ENCODE results near the gene NPAS3. TPM values are rescaled to one million over a fixed set of nuclear protein-coding genes. Genes with fewer than 3 reads are reported as not detected.
A peak's percentile ranks its signal among the peaks of the same experiment; 100 is the strongest.

NPAS3 gene
- total RNA-seq, 1 donor = 0.86 TPM

DNA sequence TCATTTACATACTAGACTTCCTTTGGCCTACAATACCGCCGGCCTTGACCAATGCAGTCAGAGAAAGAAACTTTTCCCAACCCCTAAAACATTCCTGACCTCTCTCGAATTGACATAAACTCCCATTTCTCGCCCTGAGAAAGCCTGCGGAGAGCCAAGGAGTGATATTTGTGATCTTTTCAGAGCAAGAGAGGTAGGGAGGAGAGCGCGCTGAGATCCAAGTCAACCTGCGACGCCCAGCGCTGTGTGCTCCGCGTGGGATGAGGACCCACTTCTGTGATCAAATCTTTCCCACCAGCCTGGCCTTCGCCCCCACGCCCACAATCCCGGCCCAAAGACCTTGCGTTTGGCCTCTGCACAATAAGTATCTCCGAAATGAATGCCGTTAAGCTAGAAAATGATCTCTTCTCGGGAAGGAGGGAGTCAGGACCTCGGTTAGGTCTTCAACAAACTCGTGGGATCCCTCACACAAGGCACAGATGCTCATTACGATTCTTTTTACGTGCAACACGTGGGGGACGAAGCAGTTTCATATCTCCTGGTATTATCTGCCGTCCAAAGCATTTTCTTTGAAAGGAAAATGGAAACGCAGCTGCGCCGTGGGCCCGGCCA, 6.3 kb upstream of the NPAS3 start:
- H3K4me3 ChIP-seq (ENCODE audit: low read depth, low read length) = no peak overlapping the region
- no peak for TF ChIP-seq CTCF (IDR thresholded peaks at IDR 0.05; ENCODE audit: insufficient read depth, low read depth, low read length)
- DNase-seq (ENCODE audit: low read depth) = no peak

DNA sequence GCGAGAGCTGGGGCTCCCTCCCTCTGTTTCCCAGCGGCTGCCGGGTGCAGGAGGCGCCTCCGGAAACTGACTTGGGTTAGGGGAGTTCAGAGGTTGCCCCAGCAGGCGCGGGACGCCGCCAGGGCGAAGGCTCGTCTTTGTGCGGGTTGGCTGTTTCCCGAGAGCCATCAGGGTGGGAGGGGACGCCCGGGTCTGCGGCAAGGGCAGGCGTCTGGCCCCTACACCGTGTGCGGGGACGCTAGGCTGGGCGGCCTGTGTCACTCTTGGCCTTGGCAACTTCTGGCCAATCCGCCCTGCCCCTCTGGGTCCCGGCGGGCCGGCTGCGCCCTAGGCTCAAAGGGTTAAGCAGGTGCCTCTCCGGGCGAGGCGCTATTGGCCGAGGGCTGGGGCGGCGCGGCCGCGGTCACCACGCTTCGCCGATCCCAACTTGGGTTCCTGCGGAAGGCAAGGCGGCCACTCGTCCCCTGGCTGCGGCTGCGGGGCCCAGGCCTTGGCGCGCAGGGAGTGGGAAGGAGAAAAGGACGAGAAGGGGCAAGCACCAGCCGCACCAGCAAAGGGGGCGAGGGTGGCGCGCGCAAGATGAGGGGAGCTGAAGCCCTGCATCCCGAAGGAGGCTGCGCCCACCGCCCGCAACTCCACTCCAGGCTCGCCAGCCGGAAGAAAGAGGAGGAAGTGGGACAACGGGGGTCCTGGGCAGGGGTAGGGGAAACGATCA, 5.6 kb upstream of the NPAS3 start:
- H3K4me3 ChIP-seq (ENCODE audit: low read depth, low read length) = no peak overlapping the region
- TF ChIP-seq CTCF (IDR thresholded peaks at IDR 0.05; ENCODE audit: insufficient read depth, low read depth, low read length) = no peak
- no peak for DNase-seq (ENCODE audit: low read depth)

DNA sequence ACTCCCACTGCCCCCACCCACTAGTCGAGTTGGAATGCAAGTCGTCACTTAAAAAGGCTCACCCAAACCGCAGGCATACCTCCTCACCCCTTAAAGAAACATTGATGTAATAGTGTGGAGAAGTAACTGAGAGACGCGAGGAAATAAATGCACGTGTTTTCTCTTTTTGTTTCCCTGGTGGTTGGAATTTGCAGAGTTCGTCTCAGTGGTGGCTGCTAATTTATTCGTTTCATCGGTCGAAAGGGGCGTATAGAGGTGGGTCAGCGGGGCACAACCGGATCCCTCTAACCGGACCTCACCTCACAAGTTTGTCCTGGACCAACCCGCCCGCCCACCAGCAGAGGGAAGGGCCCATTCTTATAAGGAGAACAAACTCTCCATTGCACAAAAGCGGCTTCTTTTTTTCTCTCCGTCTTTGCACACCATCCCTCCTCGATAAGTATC, 5.0 kb upstream of the NPAS3 start:
- peak; percentile 30 for TF ChIP-seq CTCF (IDR thresholded peaks at IDR 0.05; ENCODE audit: insufficient read depth, low read depth, low read length)
- peak overlapping the region; percentile 47 for H3K4me3 ChIP-seq (ENCODE audit: low read depth, low read length)
- DNase-seq (ENCODE audit: low read depth) = peak; percentile 18

GRCh38 chr14:32934073-32934880, 4.4 kb upstream of the NPAS3 start:
- peak overlapping the region; percentile 47 for H3K4me3 ChIP-seq (ENCODE audit: low read depth, low read length)
- DNase-seq (ENCODE audit: low read depth) = peak; percentile 29
- TF ChIP-seq CTCF (IDR thresholded peaks at IDR 0.05; ENCODE audit: insufficient read depth, low read depth, low read length) = no peak

GRCh38 chr14:32934881-32935633, 3.6 kb upstream of the NPAS3 start:
- H3K4me3 ChIP-seq (ENCODE audit: low read depth, low read length) = peak overlapping the region; percentile 39
- no peak for DNase-seq (ENCODE audit: low read depth)
- TF ChIP-seq CTCF (IDR thresholded peaks at IDR 0.05; ENCODE audit: insufficient read depth, low read depth, low read length) = no peak

Data from fibroblast of villous mesenchyme (primary cell).